Midbrain (tissue), 1 donor: ENCODE data around the gene PRSS50.
"Not testable (repeated sequence)": the region's sequence is repeated elsewhere in the genome, so short reads cannot be mapped to it uniquely, and the experiment has no call there.

Experiments
- DNase-seq: peaks from one replicate; lab custom pipeline; 2025; lab: John Stamatoyannopoulos, UW

The PRSS50 gene

GRCh38 chr3:46717447-46718231 lies at the start of gene PRSS50:
TSS of gene PRSS50 (minus strand) at chr3:46717869. CDS start at chr3:46717824, 45 bp downstream.
- DNase-seq: no peak

GRCh38 chr3:46764206-46764605 lies 46.5 kb upstream of the PRSS50 start:
- DNase-seq: no peak

GRCh38 chr3:46763178-46763577 lies 45.5 kb upstream of the PRSS50 start:
- no peak for DNase-seq

- no peak for DNase-seq
Measured at GRCh38 chr3:46759239-46760167, 41.8 kb upstream of the PRSS50 start.

GRCh38 chr3:46756642-46757041 lies 39.0 kb upstream of the PRSS50 start:
- no peak for DNase-seq

GRCh38 chr3:46755646-46756045 lies 38.0 kb upstream of the PRSS50 start:
- no peak for DNase-seq

- DNase-seq: not testable (repeated sequence)
Measured at GRCh38 chr3:46753127-46753526, 35.5 kb upstream of the PRSS50 start.

- DNase-seq: no peak
Measured at GRCh38 chr3:46750555-46751038, 32.9 kb upstream of the PRSS50 start.

- DNase-seq: no peak
Measured at GRCh38 chr3:46749129-46749528, 31.5 kb upstream of the PRSS50 start.

- DNase-seq: no peak
Measured at GRCh38 chr3:46748170-46748569, 30.5 kb upstream of the PRSS50 start.

- no peak for DNase-seq
Measured at GRCh38 chr3:46746711-46747110, 29.0 kb upstream of the PRSS50 start.

- no peak for DNase-seq
Measured at GRCh38 chr3:46742992-46743585, 25.4 kb upstream of the PRSS50 start.

GRCh38 chr3:46739565-46739964 lies 21.9 kb upstream of the PRSS50 start:
- DNase-seq: not testable (repeated sequence)

GRCh38 chr3:46737329-46737731 lies 19.7 kb upstream of the PRSS50 start:
- DNase-seq: no peak

- DNase-seq: no peak
Measured at GRCh38 chr3:46736006-46736872, 18.6 kb upstream of the PRSS50 start.

GRCh38 chr3:46734773-46735172 lies 17.1 kb upstream of the PRSS50 start:
- no peak for DNase-seq

- DNase-seq: no peak
Measured at GRCh38 chr3:46733026-46733800, 15.5 kb upstream of the PRSS50 start.

GRCh38 chr3:46731795-46732194 lies 14.1 kb upstream of the PRSS50 start:
- DNase-seq: no peak

GRCh38 chr3:46730819-46731218 lies 13.2 kb upstream of the PRSS50 start:
- DNase-seq: no peak

- DNase-seq: no peak
Measured at GRCh38 chr3:46729038-46729437, 11.4 kb upstream of the PRSS50 start.
